K562 (cell line): ENCODE data around the gene CNRIP1. TPM values are rescaled to one million over a fixed set of nuclear protein-coding genes. Genes with fewer than 3 reads are reported as not detected.

Experiments
- ARID1B ChIP-seq: fragments of 450-650 bp; IDR thresholded peaks from 2 replicates; pipeline ENCODE4 v1.6.1; 2016; ENCODE audit warnings: antibody characterized with exemption, mild to moderate bottlenecking, inconsistent platforms
- BCOR ChIP-seq: fragments of 450-650 bp; IDR thresholded peaks from 2 replicates; pipeline ENCODE4 v1.6.1; 2016
- BDP1 ChIP-seq: IDR thresholded peaks from 3 replicates; pipeline ENCODE4 v1.6.1; 2011; ENCODE audit not compliant: insufficient read length, insufficient read depth
- CAMTA2 ChIP-seq: fragments of 250-450 bp; sonication (Bioruptor Pico); conservative IDR thresholded peaks from 2 replicates; pipeline ENCODE4 v1.5.1; 2022
- CEBPG ChIP-seq, 3 experiments: fragments of 200-800 bp in 1 of 3; sonication (Bioruptor generic) in 1 of 3; sonication (generic) in 1 of 3; formaldehyde crosslinking in 1 of 3; IDR thresholded peaks in 2 of 3; conservative IDR thresholded peaks in 1 of 3; 2 replicates each; pipeline versions ENCODE4 v1.6.1 to v1.8.0; 2016 to 2022; ENCODE audit warnings: missing compliant biosample characterization in 2 of 3, missing genetic modification characterization in 2 of 3, mild to moderate bottlenecking in 1 of 3, missing genetic modification reagents in 1 of 3
- DPF2 ChIP-seq: fragments of 450-650 bp; IDR thresholded peaks from 2 replicates; pipeline ENCODE4 v1.6.1; 2016
- EGR1 ChIP-seq: fragments of 450-650 bp; conservative IDR thresholded peaks from 2 replicates; pipeline ENCODE4 v1.6.1; 2017; ENCODE audit warnings: mild to moderate bottlenecking
- FOXM1 ChIP-seq, 2 experiments: fragments of 450-650 bp in 1 of 2; sonication (generic) in 1 of 2; formaldehyde crosslinking in 1 of 2; IDR thresholded peaks; 2 replicates each; pipeline versions ENCODE4 v1.6.1 to v1.9.0; 2017 to 2022; ENCODE audit warnings: low read depth in 2 of 2, mild to moderate bottlenecking in 2 of 2, missing genetic modification reagents in 1 of 2, moderate library complexity in 1 of 2
- GATA2 ChIP-seq: sonication (generic); formaldehyde crosslinking; IDR thresholded peaks from 2 replicates; pipeline ENCODE4 v1.4.0; 2020; ENCODE audit warnings: mild to moderate bottlenecking, missing genetic modification reagents
- HDAC2 ChIP-seq: fragments of 450-650 bp; IDR thresholded peaks from 2 replicates; pipeline ENCODE4 v1.6.1; 2016; ENCODE audit warnings: mild to moderate bottlenecking
- KLF16 ChIP-seq: IDR thresholded peaks from 2 replicates; pipeline ENCODE4 v1.6.1; 2016; ENCODE audit warnings: antibody characterized with exemption
- LARP7 ChIP-seq: fragments of 450-650 bp; IDR thresholded peaks from 2 replicates; pipeline ENCODE4 v1.6.1; 2016
- MEF2A ChIP-seq: IDR thresholded peaks from 2 replicates; pipeline ENCODE4 v1.6.1; 2011; ENCODE audit warnings: low read depth, mild to moderate bottlenecking, low read length, moderate library complexity; ENCODE audit not compliant: control insufficient read depth
- NFIC ChIP-seq: fragments of 450-650 bp; IDR thresholded peaks from 2 replicates; pipeline ENCODE4 v1.6.1; 2017; ENCODE audit warnings: mild to moderate bottlenecking, inconsistent platforms
- POLR2AphosphoS5 ChIP-seq: IDR thresholded peaks from 2 replicates; pipeline ENCODE4 v1.6.1; 2011; ENCODE audit warnings: mild to moderate bottlenecking, low read depth, low read length, moderate library complexity; ENCODE audit not compliant: control insufficient read depth, insufficient read depth
- RBM22 ChIP-seq: fragments of 200-400 bp; formaldehyde crosslinking; IDR thresholded peaks from 2 replicates; pipeline ENCODE4 v1.6.1; 2018; ENCODE audit warnings: low read length, low read depth; ENCODE audit not compliant: poor library complexity, severe bottlenecking
- SNRNP70 ChIP-seq: fragments of 200-400 bp; formaldehyde crosslinking; optimal IDR thresholded peaks from 2 replicates; pipeline ENCODE3; 2017; ENCODE audit warnings: low read depth, low read length
- TAF15 ChIP-seq: fragments of 200-400 bp; formaldehyde crosslinking; IDR thresholded peaks from 2 replicates; pipeline ENCODE4 v1.6.1; 2017; ENCODE audit warnings: mild to moderate bottlenecking, low read depth, low read length, moderate library complexity
- ZBTB1 ChIP-seq: sonication (generic); formaldehyde crosslinking; IDR thresholded peaks from 2 replicates; pipeline ENCODE4 v1.8.1; 2023; ENCODE audit warnings: missing genetic modification reagents, low read depth, mild to moderate bottlenecking, borderline replicate concordance
- ZBTB7A ChIP-seq: IDR thresholded peaks from 2 replicates; pipeline ENCODE4 v1.6.1; 2011; ENCODE audit warnings: low read depth, mild to moderate bottlenecking, low read length, moderate library complexity, borderline replicate concordance; ENCODE audit not compliant: control insufficient read depth
- ZNF134 ChIP-seq: fragments of 250-450 bp; sonication (Bioruptor Pico); conservative IDR thresholded peaks from 2 replicates; pipeline ENCODE4 v1.4.0; 2020
- ZNF445 ChIP-seq: fragments of 250-450 bp; sonication (Bioruptor Pico); IDR thresholded peaks from 2 replicates; pipeline ENCODE4 v1.4.0; 2020; ENCODE audit warnings: low read depth, mild to moderate bottlenecking, moderate library complexity
- polyA plus RNA-seq, 8 experiments: library from polyadenylated mRNA; depleted of rRNA in 4 of 8; stranded (reverse) in 5 of 8; unstranded in 3 of 8; fragments of >200 nt; fragmentation: Nextera tagmentation in 2 of 8; fragmentation: Illumina TruSeq in 1 of 8; extraction: Ambion mirVana in 2 of 8; extraction: Trizol in 1 of 8; gene quantifications; 2 replicates each; pipeline versions ENCODE4 v1.2.1 to v1.2.3, GENCODE V29; 2011 to 2014; ENCODE audit warnings: inconsistent platforms in 1 of 8, missing spikeins in 1 of 8
- total RNA-seq, 7 experiments: library from RNA; depleted of rRNA in 6 of 7; stranded (reverse); fragments of >200 nt in 6 of 7; fragmentation: Illumina TruSeq in 2 of 7; extraction: Trizol in 2 of 7; gene quantifications; 2 replicates each; pipeline versions ENCODE4 v1.2.1 to v1.2.3, GENCODE V29; 2011 to 2021; ENCODE audit warnings: low replicate concordance in 1 of 7
- TF ChIP-seq, protein P1 (sequence below): fragments of 150-350 bp; conservative IDR thresholded peaks from 2 replicates; pipeline ENCODE4 v1.6.1; 2014; ENCODE audit warnings: low read length
- TF ChIP-seq, protein P2 (sequence below): fragments of 450-650 bp; formaldehyde crosslinking; IDR thresholded peaks from 2 replicates; pipeline ENCODE4 v1.4.0; 2022; ENCODE audit warnings: missing genetic modification characterization
- TF ChIP-seq, protein P3 (sequence below): fragments of 200-800 bp; sonication (Bioruptor generic); IDR thresholded peaks from 2 replicates; pipeline ENCODE4 v1.6.1; 2017; ENCODE audit warnings: missing genetic modification characterization, missing compliant biosample characterization

CNRIP1 gene
- total and polyA plus RNA-seq, 9 of the 15 experiments (the other 6 are each of a cell fraction or from before 2014, with no cell fraction given): 0.59 to 2.1 (median 1.5) TPM

GRCh38 chr2:68283419-68283812, 36.3 kb downstream of the CNRIP1 start (continued):
- TF ChIP-seq HDAC2 (no peak), CAMTA2 (CRISPR knock-in tag) (no peak), KLF16 (peak; percentile 51; the same call in 1 of the 2 replicates), ZBTB1 (CRISPR knock-in tag) (no peak), ZBTB7A (peak; percentile 84), MEF2A (peak; percentile 25; the same call in 1 of the 2 replicates), ARID1B (peak; percentile 88), ZNF134 (CRISPR knock-in tag) (no peak), CEBPG (CRISPR knock-in tag; IDR thresholded peaks at IDR 0.05) (no peak), CEBPG (tag; conservative IDR thresholded peaks at IDR 0.05 in 1 of 2, IDR thresholded peaks at IDR 0.05 in 1 of 2) (0 out of 4 replicates have a peak, but pooled peaks of 1 of the 2 experiments have one; percentile 21), GATA2 (CRISPR knock-in tag) (peak; percentile 62), EGR1 (peak; percentile 69), POLR2AphosphoS5 (peak; percentile 88), SNRNP70 (no peak), FOXM1 (IDR thresholded peaks at IDR 0.05; ENCODE audit: low read depth) (peak; percentile 37; the same call in 1 of the 2 replicates), FOXM1 (CRISPR knock-in tag; IDR thresholded peaks at IDR 0.05; ENCODE audit: low read depth) (no peak), ZNF445 (CRISPR knock-in tag) (no peak), RBM22 (no peak), BDP1 (no peak), TAF15 (no peak), LARP7 (no peak), BCOR (no peak), NFIC (peak; percentile 80), DPF2 (peak; percentile 74)
- TF ChIP-seq, protein P1, sequence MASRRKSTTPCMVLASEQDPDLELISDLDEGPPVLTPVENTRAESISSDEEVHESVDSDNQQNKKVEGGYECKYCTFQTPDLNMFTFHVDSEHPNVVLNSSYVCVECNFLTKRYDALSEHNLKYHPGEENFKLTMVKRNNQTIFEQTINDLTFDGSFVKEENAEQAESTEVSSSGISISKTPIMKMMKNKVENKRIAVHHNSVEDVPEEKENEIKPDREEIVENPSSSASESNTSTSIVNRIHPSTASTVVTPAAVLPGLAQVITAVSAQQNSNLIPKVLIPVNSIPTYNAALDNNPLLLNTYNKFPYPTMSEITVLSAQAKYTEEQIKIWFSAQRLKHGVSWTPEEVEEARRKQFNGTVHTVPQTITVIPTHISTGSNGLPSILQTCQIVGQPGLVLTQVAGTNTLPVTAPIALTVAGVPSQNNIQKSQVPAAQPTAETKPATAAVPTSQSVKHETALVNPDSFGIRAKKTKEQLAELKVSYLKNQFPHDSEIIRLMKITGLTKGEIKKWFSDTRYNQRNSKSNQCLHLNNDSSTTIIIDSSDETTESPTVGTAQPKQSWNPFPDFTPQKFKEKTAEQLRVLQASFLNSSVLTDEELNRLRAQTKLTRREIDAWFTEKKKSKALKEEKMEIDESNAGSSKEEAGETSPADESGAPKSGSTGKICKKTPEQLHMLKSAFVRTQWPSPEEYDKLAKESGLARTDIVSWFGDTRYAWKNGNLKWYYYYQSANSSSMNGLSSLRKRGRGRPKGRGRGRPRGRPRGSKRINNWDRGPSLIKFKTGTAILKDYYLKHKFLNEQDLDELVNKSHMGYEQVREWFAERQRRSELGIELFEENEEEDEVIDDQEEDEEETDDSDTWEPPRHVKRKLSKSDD: no peak
- TF ChIP-seq, protein P2, sequence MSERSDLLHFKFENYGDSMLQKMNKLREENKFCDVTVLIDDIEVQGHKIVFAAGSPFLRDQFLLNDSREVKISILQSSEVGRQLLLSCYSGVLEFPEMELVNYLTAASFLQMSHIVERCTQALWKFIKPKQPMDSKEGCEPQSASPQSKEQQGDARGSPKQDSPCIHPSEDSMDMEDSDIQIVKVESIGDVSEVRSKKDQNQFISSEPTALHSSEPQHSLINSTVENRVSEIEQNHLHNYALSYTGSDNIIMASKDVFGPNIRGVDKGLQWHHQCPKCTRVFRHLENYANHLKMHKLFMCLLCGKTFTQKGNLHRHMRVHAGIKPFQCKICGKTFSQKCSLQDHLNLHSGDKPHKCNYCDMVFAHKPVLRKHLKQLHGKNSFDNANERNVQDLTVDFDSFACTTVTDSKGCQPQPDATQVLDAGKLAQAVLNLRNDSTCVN (CRISPR knock-in tag): no peak
- TF ChIP-seq, protein P3, sequence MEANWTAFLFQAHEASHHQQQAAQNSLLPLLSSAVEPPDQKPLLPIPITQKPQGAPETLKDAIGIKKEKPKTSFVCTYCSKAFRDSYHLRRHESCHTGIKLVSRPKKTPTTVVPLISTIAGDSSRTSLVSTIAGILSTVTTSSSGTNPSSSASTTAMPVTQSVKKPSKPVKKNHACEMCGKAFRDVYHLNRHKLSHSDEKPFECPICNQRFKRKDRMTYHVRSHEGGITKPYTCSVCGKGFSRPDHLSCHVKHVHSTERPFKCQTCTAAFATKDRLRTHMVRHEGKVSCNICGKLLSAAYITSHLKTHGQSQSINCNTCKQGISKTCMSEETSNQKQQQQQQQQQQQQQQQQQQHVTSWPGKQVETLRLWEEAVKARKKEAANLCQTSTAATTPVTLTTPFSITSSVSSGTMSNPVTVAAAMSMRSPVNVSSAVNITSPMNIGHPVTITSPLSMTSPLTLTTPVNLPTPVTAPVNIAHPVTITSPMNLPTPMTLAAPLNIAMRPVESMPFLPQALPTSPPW (CRISPR knock-in tag): no peak
